Hepatocyte (in vitro differentiated cells): ENCODE data around the gene COL19A1. TPM values are rescaled to one million over a fixed set of nuclear protein-coding genes. Genes with fewer than 3 reads are reported as not detected.
"Not testable (repeated sequence)": the region's sequence is repeated elsewhere in the genome, so short reads cannot be mapped to it uniquely, and the experiment has no call there.

Experiments used
- DNase-seq: peaks from one replicate; pipeline ENCODE4 v3.0.0-alpha.2; 2016; ENCODE audit warnings: low spot score
- H2AFZ ChIP-seq: fragments of 200-600 bp; sonication (generic); 2 replicates; pipeline ENCODE4 v1.6.0; 2016; ENCODE audit warnings: antibody characterized with exemption, mild to moderate bottlenecking
- H3K27ac ChIP-seq: fragments of 200-600 bp; sonication (generic); 2 replicates; pipeline ENCODE4 v1.5.1; 2016; ENCODE audit warnings: mild to moderate bottlenecking
- H3K27me3 ChIP-seq: fragments of 200-600 bp; sonication (generic); 2 replicates; pipeline ENCODE4 v1.6.1; 2016
- H3K36me3 ChIP-seq: fragments of 200-600 bp; sonication (generic); replicated peaks from 2 replicates; pipeline ENCODE4 v1.5.1; 2016; ENCODE audit warnings: low read depth; ENCODE audit not compliant: insufficient read depth
- H3K4me1 ChIP-seq: fragments of 200-600 bp; sonication (generic); 2 replicates; pipeline ENCODE4 v1.5.1; 2016; ENCODE audit warnings: mild to moderate bottlenecking, moderate library complexity; ENCODE audit not compliant: insufficient read depth
- H3K4me2 ChIP-seq: fragments of 200-600 bp; sonication (generic); 2 replicates; pipeline ENCODE4 v1.6.0; 2016
- H3K4me3 ChIP-seq: fragments of 200-600 bp; sonication (generic); 2 replicates; pipeline ENCODE4 v1.5.1; 2016; ENCODE audit warnings: mild to moderate bottlenecking
- H3K79me2 ChIP-seq: fragments of 200-600 bp; sonication (generic); 2 replicates; pipeline ENCODE4 v1.6.0; 2017; ENCODE audit warnings: mild to moderate bottlenecking
- H3K9me2 ChIP-seq: fragments of 200-600 bp; sonication (generic); replicated peaks from 2 replicates; pipeline ENCODE4 v1.6.0; 2017; ENCODE audit warnings: mild to moderate bottlenecking; ENCODE audit not compliant: insufficient read depth
- H3K9me3 ChIP-seq: fragments of 200-600 bp; sonication (generic); 2 replicates; pipeline ENCODE4 v1.5.1; 2016; ENCODE audit warnings: low read depth, mild to moderate bottlenecking
- H4K20me1 ChIP-seq: fragments of 200-600 bp; sonication (generic); 2 replicates; pipeline ENCODE4 v1.6.0; 2016; ENCODE audit warnings: mild to moderate bottlenecking; ENCODE audit not compliant: insufficient read depth, poor library complexity, severe bottlenecking
- EZH2 ChIP-seq: fragments of 200-600 bp; sonication (generic); IDR thresholded peaks from 2 replicates; pipeline ENCODE4 v1.6.1; 2016; ENCODE audit warnings: antibody characterized with exemption, mild to moderate bottlenecking, borderline replicate concordance
- EZH2phosphoT487 ChIP-seq: fragments of 200-600 bp; sonication (generic); IDR thresholded peaks from one replicate; pipeline ENCODE4 v1.6.1; 2018; ENCODE audit warnings: antibody characterized with exemption, mild to moderate bottlenecking, low read depth, moderate library complexity; ENCODE audit not compliant: unreplicated experiment, severe bottlenecking
- WGBS: methylation state at CpG from one replicate; pipeline ENCODE4 v1.1.6; 2016; ENCODE audit warnings: low lambda C conversion rate; ENCODE audit errors: missing lambda C conversion rate; 5-methylcytosine and 5-hydroxymethylcytosine counted together
- polyA plus RNA-seq: library from polyadenylated mRNA; unstranded; fragments of >200 nt; fragmentation: Nextera tagmentation; extraction: Ambion mirVana; gene quantifications from 2 replicates; pipeline ENCODE4 v1.2.1, GENCODE V29; 2016
- total RNA-seq: library from RNA; depleted of rRNA; stranded (reverse); fragments of >200 nt; gene quantifications from 2 replicates; pipeline ENCODE4 v1.2.3, GENCODE V29; 2014
- TF ChIP-seq, protein P1 (sequence below): fragments of 200-600 bp; sonication (generic); IDR thresholded peaks from 2 replicates; pipeline ENCODE4 v1.5.1; 2016; ENCODE audit warnings: antibody characterized with exemption, mild to moderate bottlenecking; ENCODE audit not compliant: poor library complexity

COL19A1 gene
- total and polyA plus RNA-seq, 2 experiments from 2014 or later, result 1.1 to 1.2 TPM

DNA sequence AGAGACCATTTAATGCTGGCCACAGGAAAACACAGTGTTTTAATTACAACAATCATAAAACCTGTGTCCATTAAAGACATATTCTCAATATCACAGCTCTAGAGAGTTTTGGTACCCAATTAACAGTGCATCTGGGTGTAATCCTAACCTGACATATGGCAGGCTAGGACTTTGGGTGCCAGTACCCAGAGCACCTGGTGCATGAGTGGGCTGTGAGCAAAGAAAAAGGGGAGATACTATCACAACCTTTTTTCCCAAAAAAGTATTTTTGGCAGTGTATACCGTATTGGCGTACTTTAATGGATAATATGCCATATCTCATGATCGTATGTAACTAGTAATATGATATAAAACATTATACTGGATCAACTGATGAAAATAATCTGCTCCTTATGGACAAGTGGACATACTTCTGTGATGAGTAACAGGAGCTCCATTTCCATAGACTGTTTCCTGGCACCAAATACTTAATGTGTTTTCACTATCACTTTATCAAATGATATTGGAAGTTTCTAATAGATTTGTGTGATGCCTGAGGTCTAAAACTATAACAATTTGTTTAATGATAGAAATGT lies 91.7 kb downstream of the COL19A1 start:
- Histone ChIP-seq H3K9me3 (no peaks in the 10 kb centered on the region), H4K20me1 (no peaks in the 10 kb centered on the region), H3K4me3 (no peak overlapping the region), H3K4me1 (no peaks in the 10 kb centered on the region), H3K79me2 (no peaks in the 10 kb centered on the region), H3K36me3 (no peaks in the 10 kb centered on the region), H2AFZ (no peak overlapping the region), H3K27ac (no peak overlapping the region), H3K27me3 (no peaks in the 10 kb centered on the region), H3K4me2 (no peak overlapping the region), H3K9me2 (no peaks in the 10 kb centered on the region)
- WGBS, result 89% methylated on average over 3 of the region's 3 CpGs
- TF ChIP-seq EZH2phosphoT487, result no peak
- no peak for TF ChIP-seq EZH2
- TF ChIP-seq, protein P1, sequence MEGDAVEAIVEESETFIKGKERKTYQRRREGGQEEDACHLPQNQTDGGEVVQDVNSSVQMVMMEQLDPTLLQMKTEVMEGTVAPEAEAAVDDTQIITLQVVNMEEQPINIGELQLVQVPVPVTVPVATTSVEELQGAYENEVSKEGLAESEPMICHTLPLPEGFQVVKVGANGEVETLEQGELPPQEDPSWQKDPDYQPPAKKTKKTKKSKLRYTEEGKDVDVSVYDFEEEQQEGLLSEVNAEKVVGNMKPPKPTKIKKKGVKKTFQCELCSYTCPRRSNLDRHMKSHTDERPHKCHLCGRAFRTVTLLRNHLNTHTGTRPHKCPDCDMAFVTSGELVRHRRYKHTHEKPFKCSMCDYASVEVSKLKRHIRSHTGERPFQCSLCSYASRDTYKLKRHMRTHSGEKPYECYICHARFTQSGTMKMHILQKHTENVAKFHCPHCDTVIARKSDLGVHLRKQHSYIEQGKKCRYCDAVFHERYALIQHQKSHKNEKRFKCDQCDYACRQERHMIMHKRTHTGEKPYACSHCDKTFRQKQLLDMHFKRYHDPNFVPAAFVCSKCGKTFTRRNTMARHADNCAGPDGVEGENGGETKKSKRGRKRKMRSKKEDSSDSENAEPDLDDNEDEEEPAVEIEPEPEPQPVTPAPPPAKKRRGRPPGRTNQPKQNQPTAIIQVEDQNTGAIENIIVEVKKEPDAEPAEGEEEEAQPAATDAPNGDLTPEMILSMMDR, result no peak
- DNase-seq, result no peak

DNA sequence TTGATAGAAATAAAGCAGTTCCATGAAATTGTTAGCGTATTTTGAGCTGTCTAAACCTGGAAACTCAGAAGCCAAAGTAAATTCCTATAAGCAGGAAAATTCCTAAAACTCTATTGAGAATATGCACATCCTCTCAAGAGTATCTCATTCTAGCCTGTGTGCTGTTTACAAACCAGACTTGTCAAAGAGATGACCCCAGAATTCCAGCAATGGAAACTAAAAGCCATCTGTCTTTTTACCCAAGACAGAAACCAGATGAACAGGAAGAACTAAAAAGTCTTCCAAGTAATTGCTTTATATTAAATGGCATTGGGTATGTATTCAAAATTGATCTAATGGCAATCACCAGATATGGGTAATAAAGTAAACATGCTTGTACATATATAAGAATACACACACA lies 92.6 kb downstream of the COL19A1 start:
- Histone ChIP-seq H4K20me1 (no peaks in the 10 kb centered on the region), H2AFZ (no peak overlapping the region), H3K27me3 (no peaks in the 10 kb centered on the region), H3K4me2 (no peak overlapping the region), H3K4me3 (no peak overlapping the region), H3K79me2 (no peaks in the 10 kb centered on the region), H3K4me1 (no peaks in the 10 kb centered on the region), H3K36me3 (no peaks in the 10 kb centered on the region), H3K27ac (no peak overlapping the region), H3K9me3 (no peaks in the 10 kb centered on the region), H3K9me2 (no peaks in the 10 kb centered on the region)
- TF ChIP-seq EZH2 (no peak), EZH2phosphoT487 (no peak)
- TF ChIP-seq, protein P1, result no peak
- DNase-seq, result no peak
- WGBS, result 88% methylated on average over 1 of the region's 1 CpG

DNA sequence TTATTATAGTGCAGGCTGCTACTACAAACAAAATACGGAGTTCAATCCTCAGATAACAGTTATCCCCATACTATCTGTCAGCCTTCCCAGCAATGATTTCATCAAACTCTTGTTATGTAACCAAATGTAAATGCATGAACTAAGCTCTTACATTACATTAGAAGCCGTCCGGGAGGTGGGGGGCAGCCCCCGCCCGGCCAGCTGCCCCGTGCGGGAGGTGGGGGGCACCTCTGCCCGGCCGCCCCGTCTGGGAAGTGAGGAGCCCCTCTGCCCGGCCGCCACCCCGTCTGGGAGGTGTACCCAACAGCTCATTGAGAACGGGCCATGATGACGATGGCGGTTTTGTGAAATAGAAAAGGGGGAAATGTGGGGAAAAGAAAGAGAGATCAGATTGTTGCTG lies 99.6 kb downstream of the COL19A1 start:
- DNase-seq, H3K79me2 ChIP-seq, H3K27ac ChIP-seq, H3K4me1 ChIP-seq, H3K9me2 ChIP-seq, H3K4me3 ChIP-seq, H4K20me1 ChIP-seq, H3K27me3 ChIP-seq, H2AFZ ChIP-seq, H3K36me3 ChIP-seq, H3K9me3 ChIP-seq, H3K4me2 ChIP-seq: not testable (repeated sequence)
- WGBS, result 87% methylated on average over 4 of the region's 16 CpGs

DNA sequence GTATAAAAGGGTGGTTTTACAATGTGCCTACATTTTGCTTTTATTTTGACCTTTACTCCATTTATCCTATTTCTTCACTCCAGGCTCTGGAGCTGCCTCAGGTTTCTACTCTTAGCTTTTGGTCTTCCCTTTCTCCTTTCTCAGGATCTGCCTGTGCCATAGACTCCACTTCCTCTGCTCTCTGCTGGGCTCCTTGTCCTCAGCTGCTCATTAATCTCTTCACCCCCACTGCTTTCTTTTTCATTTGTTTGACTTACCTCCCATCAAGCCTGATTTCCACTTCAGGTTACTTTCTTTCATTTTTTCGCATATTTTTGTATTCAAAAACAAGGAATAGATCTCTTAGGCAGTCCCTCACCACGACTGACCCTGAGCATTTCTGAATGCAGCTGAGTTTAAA lies 106.8 kb downstream of the COL19A1 start:
- H3K4me2 ChIP-seq, result no peak overlapping the region
- no peaks in the 10 kb centered on the region for H3K4me1 ChIP-seq
- no peak overlapping the region for H2AFZ ChIP-seq
- no peak overlapping the region for H3K4me3 ChIP-seq
- H3K79me2 ChIP-seq, result no peaks in the 10 kb centered on the region
- 28% methylated on average over 2 of the region's 2 CpGs for WGBS
- H3K27ac ChIP-seq, result no peak overlapping the region
- no peaks in the 10 kb centered on the region for H3K27me3 ChIP-seq
- no peaks in the 10 kb centered on the region for H3K9me2 ChIP-seq
- no peaks in the 10 kb centered on the region for H3K9me3 ChIP-seq
- DNase-seq, result no peak
- no peak for TF ChIP-seq EZH2phosphoT487
- no peak for TF ChIP-seq EZH2
- TF ChIP-seq, protein P1, result no peak
- H4K20me1 ChIP-seq, result no peaks in the 10 kb centered on the region
- H3K36me3 ChIP-seq, result no peaks in the 10 kb centered on the region
